HepG2 (cell line): ENCODE results near the gene MTM1. TPM values are rescaled to one million over a fixed set of nuclear protein-coding genes. Genes with fewer than 3 reads are reported as not detected.

Source experiments
- ATF4 ChIP-seq, 2 experiments: fragments of 450-650 bp in 1 of 2; sonication (generic) in 1 of 2; formaldehyde crosslinking; IDR thresholded peaks; 2 replicates each; pipeline versions ENCODE4 v1.5.0 to v1.8.0; 2020 to 2022; ENCODE audit warnings: mild to moderate bottlenecking in 1 of 2, missing genetic modification reagents in 1 of 2
- FLYWCH1 ChIP-seq: sonication (generic); formaldehyde crosslinking; IDR thresholded peaks from 2 replicates; pipeline ENCODE4 v1.8.1; 2023; ENCODE audit warnings: mild to moderate bottlenecking, missing genetic modification reagents
- IRF9 ChIP-seq: sonication (generic); formaldehyde crosslinking; IDR thresholded peaks from 2 replicates; pipeline ENCODE4 v1.8.0; 2022; ENCODE audit warnings: missing genetic modification reagents, mild to moderate bottlenecking, borderline replicate concordance
- MBNL3 ChIP-seq: fragments of 250-450 bp; sonication (Bioruptor Pico); conservative IDR thresholded peaks from 2 replicates; pipeline ENCODE4 v1.8.0; 2022; ENCODE audit warnings: mild to moderate bottlenecking, inconsistent platforms
- MIER2 ChIP-seq: IDR thresholded peaks from 2 replicates; pipeline ENCODE4 v1.6.1; 2016; ENCODE audit warnings: missing biosample characterization, missing genetic modification reagents
- NAIF1 ChIP-seq: sonication (generic); formaldehyde crosslinking; IDR thresholded peaks from 2 replicates; pipeline ENCODE4 v1.5.0; 2020; ENCODE audit warnings: mild to moderate bottlenecking, missing genetic modification reagents, borderline replicate concordance
- RBM39 ChIP-seq: fragments of 200-400 bp; formaldehyde crosslinking; IDR thresholded peaks from one replicate; pipeline ENCODE4 v1.6.1; 2018; ENCODE audit warnings: antibody characterized with exemption, mild to moderate bottlenecking, low read depth, low read length; ENCODE audit not compliant: poor library complexity, severe bottlenecking
- TAF1 ChIP-seq: sonication (generic); formaldehyde crosslinking; IDR thresholded peaks from 2 replicates; pipeline ENCODE4 v1.4.0; 2020; ENCODE audit warnings: missing genetic modification reagents
- ZBTB26 ChIP-seq: IDR thresholded peaks from 2 replicates; pipeline ENCODE4 v1.6.1; 2016; ENCODE audit warnings: missing compliant biosample characterization, missing genetic modification reagents, borderline replicate concordance
- ZBTB4 ChIP-seq: sonication (generic); formaldehyde crosslinking; IDR thresholded peaks from 2 replicates; pipeline ENCODE4 v1.4.0; 2020; ENCODE audit warnings: missing genetic modification reagents, mild to moderate bottlenecking, borderline replicate concordance
- ZFAT ChIP-seq: sonication (generic); formaldehyde crosslinking; conservative IDR thresholded peaks from 2 replicates; pipeline ENCODE4 v1.8.1; 2023; ENCODE audit warnings: missing genetic modification reagents, inconsistent platforms
- polyA plus RNA-seq, 8 experiments: library from polyadenylated mRNA; depleted of rRNA in 3 of 8; stranded (reverse) in 7 of 8; unstranded in 1 of 8; fragments of >200 nt; fragmentation: Illumina TruSeq in 4 of 8; extraction: Trizol in 4 of 8; gene quantifications; 2 replicates each; pipeline versions ENCODE4 v1.2.1 to v1.2.3, GENCODE V29; 2011 to 2016; ENCODE audit warnings: low read depth in 4 of 8, missing spikeins in 1 of 8, mixed read lengths in 1 of 8; ENCODE audit not compliant: insufficient read depth in 1 of 8
- total RNA-seq, 5 experiments: library from RNA; depleted of rRNA; stranded (reverse); fragments of >200 nt; fragmentation: Illumina TruSeq; extraction: Trizol; gene quantifications; 2 replicates each; pipeline ENCODE4 v1.2.3, GENCODE V29; 2016; ENCODE audit warnings: low read depth in 1 of 5

MTM1 gene
- total and polyA plus RNA-seq, 2 of the 13 experiments (the other 11 are each of a cell fraction or from before 2014, with no cell fraction given), result 12.0 to 15.2 TPM

- TF ChIP-seq ZBTB26 (CRISPR knock-in tag) (no peak), MBNL3 (no peak), ZFAT (CRISPR knock-in tag) (no peak), RBM39 (no peak), ATF4 (CRISPR knock-in tag; IDR thresholded peaks at IDR 0.05) (no peak), FLYWCH1 (CRISPR knock-in tag) (no peak), MIER2 (CRISPR knock-in tag) (no peak), ZBTB4 (CRISPR knock-in tag) (no peak), NAIF1 (CRISPR knock-in tag) (no peak), IRF9 (no peak), TAF1 (CRISPR knock-in tag) (no peak)
- TF ChIP-seq, all 625 proteins: peak for 0
Measured at GRCh38 chrX:150542846-150543229, 25.6 kb upstream of the MTM1 start (continued).
